Fibroblast of lung (primary cell): ENCODE measurements around the gene RAB28. TPM values are rescaled to one million over a fixed set of nuclear protein-coding genes. Genes with fewer than 3 reads are reported as not detected.
A peak's percentile ranks its signal among the peaks of the same experiment; 100 is the strongest.

Experiments used
- DNase-seq, 2 donors: peaks; one replicate each; pipeline versions ENCODE4 v3.0.0 to v3.0.0-alpha.2; 2010; ENCODE audit warnings: low read depth in 2 of 2
- H2AFZ ChIP-seq: 2 replicates; pipeline ENCODE4 v1.5.1; 2012; ENCODE audit warnings: low read length, control low read depth, inconsistent platforms
- H3K27ac ChIP-seq: 2 replicates; pipeline ENCODE4 v1.5.1; 2011; ENCODE audit warnings: low read length, control low read depth; ENCODE audit not compliant: insufficient read depth
- H3K27me3 ChIP-seq: 2 replicates; pipeline ENCODE4 v1.5.1; 2011; ENCODE audit warnings: mild to moderate bottlenecking, low read length; ENCODE audit not compliant: control insufficient read depth, insufficient read depth
- H3K36me3 ChIP-seq: 2 replicates; pipeline ENCODE4 v1.5.1; 2011; ENCODE audit warnings: low read length; ENCODE audit not compliant: control insufficient read depth, insufficient read depth
- H3K4me1 ChIP-seq: 2 replicates; pipeline ENCODE4 v1.5.1; 2011; ENCODE audit warnings: low read length; ENCODE audit not compliant: control insufficient read depth, insufficient read depth; ENCODE audit errors: extremely low read depth
- H3K4me2 ChIP-seq: 2 replicates; pipeline ENCODE4 v1.5.1; 2011; ENCODE audit warnings: low read length, control low read depth; ENCODE audit not compliant: insufficient read depth; ENCODE audit errors: extremely low read depth
- H3K4me3 ChIP-seq, 4 experiments: fragments of 200-600 bp in 1 of 4; sonication (generic) in 1 of 4; replicated peaks in 1 of 4; 2 replicates each; pipeline ENCODE4 v1.5.1; 2011 to 2016; ENCODE audit warnings: low read length in 4 of 4, low read depth in 3 of 4, mild to moderate bottlenecking in 3 of 4, control low read depth in 2 of 4, inconsistent platforms in 1 of 4, mixed read lengths in 1 of 4; ENCODE audit not compliant: insufficient read depth in 1 of 4; ENCODE audit errors: control extremely low read depth in 1 of 4
- H3K79me2 ChIP-seq: 2 replicates; pipeline ENCODE4 v1.5.1; 2012; ENCODE audit warnings: mild to moderate bottlenecking, low read length, inconsistent platforms; ENCODE audit not compliant: control insufficient read depth, insufficient read depth
- H3K9ac ChIP-seq: 2 replicates; pipeline ENCODE4 v1.5.1; 2011; ENCODE audit warnings: mild to moderate bottlenecking, low read length, control low read depth; ENCODE audit not compliant: insufficient read depth
- H3K9me3 ChIP-seq: 2 replicates; pipeline ENCODE4 v1.5.1; 2012; ENCODE audit warnings: low read depth, low read length; ENCODE audit not compliant: control insufficient read depth, insufficient read depth
- H4K20me1 ChIP-seq: 2 replicates; pipeline ENCODE4 v1.5.1; 2011; ENCODE audit warnings: low read length; ENCODE audit not compliant: control insufficient read depth, insufficient read depth; ENCODE audit errors: extremely low read depth
- EZH2 ChIP-seq: IDR thresholded peaks from 2 replicates; pipeline ENCODE4 v1.5.1; 2012; ENCODE audit warnings: low read length, control low read depth, mild to moderate bottlenecking; ENCODE audit errors: missing control alignments
- polyA plus RNA-seq, 2 donors: library from polyadenylated mRNA; depleted of rRNA in 1 of 2; stranded (reverse) in 1 of 2; unstranded in 1 of 2; fragments of >200 nt; gene quantifications; 2 replicates each; pipeline ENCODE4 v1.2.1, GENCODE V29; 2011 to 2012; ENCODE audit warnings: missing spikeins in 1 of 2
- total RNA-seq: library from RNA; depleted of rRNA; stranded (reverse); fragments of >200 nt; gene quantifications from 2 replicates; pipeline ENCODE4 v1.2.1, GENCODE V29; 2014
- TF ChIP-seq, protein P1 (sequence below), 2 donors: IDR thresholded peaks in 1 of 2; conservative IDR thresholded peaks in 1 of 2; 1 replicate in 1 of 2; 2 replicates in 1 of 2; pipeline ENCODE4 v1.5.1; 2011 to 2012; ENCODE audit warnings: low read length in 2 of 2, control low read depth in 1 of 2, inconsistent platforms in 1 of 2, low read depth in 1 of 2, mild to moderate bottlenecking in 1 of 2

Gene RAB28
- total and polyA plus RNA-seq, 2 donors (not counting 1 experiment from before 2014, with no cell fraction given): 17.7 to 18.1 TPM

DNA sequence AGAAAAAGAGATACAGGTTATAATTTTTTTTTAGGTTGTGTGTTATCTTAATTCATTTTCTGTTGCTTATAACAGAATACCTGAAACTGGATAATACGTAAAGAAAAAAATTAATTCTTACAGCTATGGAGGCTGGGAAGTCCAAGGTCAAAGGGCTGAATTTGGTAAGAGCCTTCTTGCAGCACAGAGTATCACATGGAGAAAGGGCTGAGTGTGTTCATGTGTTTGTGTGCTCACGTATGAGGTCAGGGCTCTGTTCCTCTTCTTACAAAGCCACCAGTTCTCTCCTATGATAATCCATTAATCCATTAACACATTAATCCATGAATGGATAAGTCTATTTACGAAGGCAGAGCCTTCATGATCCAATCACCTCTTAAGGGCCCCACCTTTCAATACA lies 8.6 kb upstream of the RAB28 start:
- Histone ChIP-seq H3K27ac (no peak overlapping the region), H3K4me1 (no peaks in the 10 kb centered on the region)

DNA sequence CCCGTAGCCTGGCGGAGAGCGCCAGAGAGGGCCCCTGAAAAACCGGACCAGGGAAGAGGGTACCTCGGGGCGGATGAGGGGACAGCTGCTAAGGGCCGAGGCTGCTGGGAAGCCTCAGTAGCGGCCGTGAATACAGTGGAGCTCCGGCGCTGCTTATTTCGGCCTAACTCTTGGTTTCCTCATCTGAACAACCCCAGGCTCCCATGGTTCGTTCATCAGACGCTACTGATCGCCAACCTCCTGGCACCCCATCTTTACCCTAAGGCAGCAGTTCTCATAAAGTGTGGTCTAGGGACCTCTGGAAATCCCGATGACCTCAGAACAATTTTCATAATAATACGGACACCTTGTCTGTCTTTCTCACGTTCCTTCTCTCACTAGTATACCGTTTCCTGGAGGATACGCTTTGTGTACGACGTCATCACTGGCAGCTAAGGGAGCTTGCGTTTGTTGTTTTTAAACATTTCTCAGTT lies 645 bp upstream of the RAB28 start:
- H3K4me1 ChIP-seq: no peaks in the 10 kb centered on the region
- no peaks in the 10 kb centered on the region for H4K20me1 ChIP-seq
- no peak for TF ChIP-seq EZH2
- TF ChIP-seq, protein P1, sequence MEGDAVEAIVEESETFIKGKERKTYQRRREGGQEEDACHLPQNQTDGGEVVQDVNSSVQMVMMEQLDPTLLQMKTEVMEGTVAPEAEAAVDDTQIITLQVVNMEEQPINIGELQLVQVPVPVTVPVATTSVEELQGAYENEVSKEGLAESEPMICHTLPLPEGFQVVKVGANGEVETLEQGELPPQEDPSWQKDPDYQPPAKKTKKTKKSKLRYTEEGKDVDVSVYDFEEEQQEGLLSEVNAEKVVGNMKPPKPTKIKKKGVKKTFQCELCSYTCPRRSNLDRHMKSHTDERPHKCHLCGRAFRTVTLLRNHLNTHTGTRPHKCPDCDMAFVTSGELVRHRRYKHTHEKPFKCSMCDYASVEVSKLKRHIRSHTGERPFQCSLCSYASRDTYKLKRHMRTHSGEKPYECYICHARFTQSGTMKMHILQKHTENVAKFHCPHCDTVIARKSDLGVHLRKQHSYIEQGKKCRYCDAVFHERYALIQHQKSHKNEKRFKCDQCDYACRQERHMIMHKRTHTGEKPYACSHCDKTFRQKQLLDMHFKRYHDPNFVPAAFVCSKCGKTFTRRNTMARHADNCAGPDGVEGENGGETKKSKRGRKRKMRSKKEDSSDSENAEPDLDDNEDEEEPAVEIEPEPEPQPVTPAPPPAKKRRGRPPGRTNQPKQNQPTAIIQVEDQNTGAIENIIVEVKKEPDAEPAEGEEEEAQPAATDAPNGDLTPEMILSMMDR (conservative IDR thresholded peaks at IDR 0.05 in 1 of 2, IDR thresholded peaks at IDR 0.05 in 1 of 2; ENCODE audit: low read depth in 1 of 2, low read length in 2 of 2): no peak
- peak overlapping the region; percentile 64 for H3K4me2 ChIP-seq
- H3K27ac ChIP-seq: peak overlapping the region; percentile 98
- peak overlapping the region; percentile 72 to 82 (median 78) for H3K4me3 ChIP-seq
- H3K27me3 ChIP-seq: no peaks in the 10 kb centered on the region
- H3K9me3 ChIP-seq: no peaks in the 10 kb centered on the region
- peaks cover 18% of the 10 kb centered on the region for H3K79me2 ChIP-seq
- H2AFZ ChIP-seq: peak overlapping the region; percentile 88
- H3K36me3 ChIP-seq: no peaks in the 10 kb centered on the region
- H3K9ac ChIP-seq: peak overlapping the region; percentile 97
- peak; percentile 45 to 49 for DNase-seq

More for the DNA sequence above, 8.6 kb upstream of the RAB28 start:
- Histone ChIP-seq H4K20me1 (no peaks in the 10 kb centered on the region), H3K36me3 (no peaks in the 10 kb centered on the region), H3K4me2 (no peak overlapping the region), H3K4me3 (no peak overlapping the region), H3K27me3 (no peaks in the 10 kb centered on the region), H3K79me2 (no peaks in the 10 kb centered on the region), H3K9ac (no peak overlapping the region), H3K9me3 (no peaks in the 10 kb centered on the region), H2AFZ (no peak overlapping the region)
- no peak for TF ChIP-seq EZH2
- TF ChIP-seq, protein P1 (conservative IDR thresholded peaks at IDR 0.05 in 1 of 2, IDR thresholded peaks at IDR 0.05 in 1 of 2; ENCODE audit: low read depth in 1 of 2, low read length in 2 of 2): no peak
- no peak for DNase-seq

DNA sequence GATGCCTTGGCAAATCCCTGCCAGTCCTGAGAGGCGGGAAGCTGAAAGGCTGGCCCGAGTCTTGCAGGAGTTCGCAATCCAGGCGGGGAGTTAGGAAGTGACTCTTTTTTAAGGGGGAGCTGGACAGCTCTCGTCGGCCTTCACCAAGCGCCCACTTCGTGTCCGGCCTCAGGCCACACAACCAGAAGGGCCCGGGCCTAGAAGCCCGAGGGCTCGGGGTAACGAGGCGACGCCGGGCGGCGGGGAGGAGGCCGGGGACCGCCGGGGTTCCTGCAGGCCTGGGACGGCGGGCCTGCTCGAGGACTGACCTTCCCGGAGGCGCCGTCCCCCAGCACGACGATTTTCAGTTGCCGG lies 395 bp downstream of the RAB28 start:
- Histone ChIP-seq H3K9me3 (no peaks in the 10 kb centered on the region), H3K27ac (peak overlapping the region; percentile 98), H3K4me3 (peak overlapping the region; percentile 76 to 91 (median 81)), H3K4me2 (peak overlapping the region; percentile 95), H4K20me1 (no peaks in the 10 kb centered on the region), H3K4me1 (no peaks in the 10 kb centered on the region), H3K36me3 (no peaks in the 10 kb centered on the region), H2AFZ (peak overlapping the region; percentile 73), H3K79me2 (peaks cover 18% of the 10 kb centered on the region), H3K27me3 (no peaks in the 10 kb centered on the region), H3K9ac (peak overlapping the region; percentile 97)
- DNase-seq: peak; percentile 73 to 85
- no peak for TF ChIP-seq EZH2
- TF ChIP-seq, protein P1 (conservative IDR thresholded peaks at IDR 0.05 in 1 of 2, IDR thresholded peaks at IDR 0.05 in 1 of 2; ENCODE audit: low read depth in 1 of 2, low read length in 2 of 2): no peak
